NCI-H1436 (cell line): ENCODE measurements around the gene CTIF.
A peak's percentile ranks its signal among the peaks of the same experiment; 100 is the strongest.

Experiments used
- DNase-seq: peaks from one replicate; lab custom pipeline; 2025; lab: John Stamatoyannopoulos, UW

The CTIF gene

DNA sequence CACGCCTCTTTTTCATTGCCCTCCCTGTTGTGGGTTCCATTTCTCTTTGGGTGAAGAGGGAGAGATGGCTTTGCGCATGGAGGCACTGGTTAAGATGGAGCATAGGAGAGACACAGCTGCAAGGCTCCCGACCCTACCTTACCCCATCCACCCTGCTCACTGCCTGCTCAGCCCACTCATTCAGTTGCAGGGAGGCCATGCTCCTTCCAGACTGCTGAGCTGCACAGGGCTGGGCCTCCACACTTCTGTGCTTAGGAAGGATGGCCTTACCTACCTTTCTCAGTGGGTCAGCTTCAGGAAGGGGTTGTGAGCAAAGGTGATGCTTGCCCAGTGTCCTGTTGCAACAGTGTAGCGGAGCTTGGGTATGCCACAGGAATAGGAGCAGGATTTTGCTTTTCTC, 127.8 kb downstream of the CTIF start:
- no peak for DNase-seq

- DNase-seq = peak; percentile 86
Measured at GRCh38 chr18:48667276-48668254, 128.7 kb downstream of the CTIF start.

DNA sequence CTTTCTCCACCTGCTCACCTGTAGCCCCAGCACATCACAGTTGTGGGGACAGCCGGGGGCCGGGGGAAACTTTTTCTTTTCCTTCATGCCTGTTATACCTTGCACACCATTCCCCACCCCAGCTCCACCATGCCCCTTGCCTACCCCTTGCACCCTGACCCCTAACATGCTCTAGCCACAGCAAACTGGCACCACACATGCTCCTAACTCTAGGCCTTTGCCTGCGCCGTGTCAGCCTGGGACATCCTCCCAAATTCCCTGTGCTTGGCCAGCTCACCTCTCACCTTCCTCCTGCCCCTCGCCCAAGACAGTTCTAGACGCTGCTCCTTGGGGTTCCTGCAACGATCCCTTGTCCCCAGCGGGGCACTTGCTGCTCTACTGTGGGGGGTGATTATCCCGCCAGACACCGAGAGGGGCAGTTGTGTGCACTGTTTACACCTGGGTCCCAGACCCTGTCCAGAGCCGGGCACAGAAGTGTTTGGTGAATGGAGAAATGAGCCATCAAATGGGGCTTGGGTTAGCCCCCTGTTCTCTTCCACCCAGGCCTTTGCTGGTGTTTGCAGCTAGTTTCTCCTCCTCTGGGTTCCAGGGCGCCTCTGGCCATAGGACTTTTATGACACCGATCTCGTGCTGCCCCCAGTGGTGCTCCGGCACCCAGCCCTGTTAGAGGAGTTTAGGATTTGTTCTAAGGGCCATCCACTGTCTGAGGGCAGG, 129.8 kb downstream of the CTIF start:
- no peak for DNase-seq

- DNase-seq = no peak
Measured at GRCh38 chr18:48669180-48669675, 130.4 kb downstream of the CTIF start.

DNA sequence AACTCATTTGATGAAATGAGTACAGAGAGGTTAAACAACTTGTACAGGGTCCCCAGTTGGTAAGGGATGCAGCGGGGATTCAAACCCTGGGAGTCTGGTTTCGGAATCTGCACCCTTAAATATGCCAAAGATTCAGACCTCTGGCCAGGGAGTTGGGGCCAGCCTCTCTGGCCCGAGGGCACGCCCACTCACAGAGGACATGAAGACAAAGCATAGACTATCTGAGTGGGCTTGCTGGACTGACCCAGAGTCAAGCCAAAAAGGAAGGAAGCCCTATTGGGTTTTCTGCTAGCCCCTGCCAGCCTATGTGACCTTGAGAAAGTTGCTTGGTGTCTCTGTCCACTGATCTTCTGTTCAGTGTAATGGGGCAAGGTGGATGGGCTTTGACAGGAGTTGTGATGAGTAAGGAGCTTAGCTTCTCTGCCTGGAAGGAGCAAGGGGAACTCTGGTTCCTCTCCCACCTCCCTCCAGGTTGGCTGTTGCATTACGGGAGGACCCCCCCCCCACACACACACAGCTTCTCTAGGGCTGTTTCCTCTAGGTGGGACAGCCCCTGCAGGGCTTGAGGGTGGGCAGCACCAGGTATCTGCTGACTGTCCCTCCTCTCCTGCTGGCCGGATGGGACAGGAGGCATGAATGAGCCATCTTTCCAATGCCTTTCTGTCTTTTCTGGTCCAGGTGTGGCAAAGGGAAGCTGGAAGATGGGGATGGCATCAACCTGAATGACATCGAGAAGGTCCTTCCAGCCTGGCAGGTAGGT, 131.3 kb downstream of the CTIF start:
- no peak for DNase-seq

DNA sequence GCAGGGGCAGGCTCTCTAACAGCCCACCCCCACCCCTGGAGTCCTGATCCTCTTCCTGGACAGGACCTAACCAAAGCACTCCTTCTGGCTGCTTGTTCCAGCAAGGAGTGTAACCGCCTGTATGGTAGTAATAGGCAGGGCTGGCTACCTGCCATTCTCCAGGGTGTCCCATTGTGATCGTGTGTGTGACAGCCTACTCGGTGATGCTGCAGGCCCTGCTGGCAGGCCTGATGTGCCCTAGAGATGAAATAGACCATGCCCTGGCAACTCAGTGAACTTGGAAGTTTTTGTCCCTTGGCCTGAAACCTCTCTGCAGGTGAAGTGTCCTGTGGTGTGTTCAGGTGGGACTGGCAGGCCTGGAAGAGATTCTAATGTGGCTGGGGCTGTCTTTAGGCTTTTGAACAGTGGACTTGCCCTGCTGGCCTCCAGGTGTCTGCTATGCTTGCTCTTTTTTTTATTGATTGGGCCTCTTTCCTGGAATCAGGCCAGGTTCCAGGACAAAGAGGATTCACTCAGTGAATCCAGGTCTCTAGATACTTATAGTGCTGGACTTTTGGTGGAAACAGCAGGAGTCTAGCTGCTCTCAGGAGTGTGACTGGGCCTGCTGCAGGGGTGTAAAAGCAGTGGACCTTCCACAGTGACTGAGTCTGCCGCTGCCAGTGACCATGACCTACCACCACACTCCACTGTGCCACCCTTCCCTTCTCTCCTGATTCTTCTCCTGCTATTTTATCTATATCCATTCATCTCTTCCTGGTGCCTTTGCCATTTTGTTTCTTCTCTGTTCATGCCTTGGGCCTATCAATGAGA, 132.1 kb downstream of the CTIF start:
- DNase-seq = no peak

DNA sequence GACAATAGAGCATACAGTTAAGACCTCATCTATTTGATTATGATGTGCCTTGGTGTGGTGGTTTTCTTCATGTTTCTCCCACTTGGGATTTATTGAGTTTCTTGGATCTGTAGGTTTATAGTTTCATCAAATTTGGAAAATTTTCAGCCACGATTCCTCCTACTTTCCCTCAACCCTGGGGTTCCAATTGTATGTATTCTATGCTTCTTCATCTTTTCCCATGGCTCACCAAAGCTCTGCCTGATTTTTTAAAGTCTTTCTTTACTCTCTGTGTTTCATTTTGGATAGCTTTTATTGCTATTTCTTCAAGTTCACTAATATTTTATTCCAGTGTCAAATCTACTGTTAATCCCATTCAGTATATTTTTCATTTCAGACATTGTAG, 132.7 kb downstream of the CTIF start:
- no peak for DNase-seq

GRCh38 chr18:48672671-48673340, 134.0 kb downstream of the CTIF start:
- DNase-seq = no peak

GRCh38 chr18:48673456-48673852, 134.6 kb downstream of the CTIF start:
- no peak for DNase-seq

- DNase-seq = no peak
Measured at GRCh38 chr18:48673853-48674721, 135.3 kb downstream of the CTIF start.

DNA sequence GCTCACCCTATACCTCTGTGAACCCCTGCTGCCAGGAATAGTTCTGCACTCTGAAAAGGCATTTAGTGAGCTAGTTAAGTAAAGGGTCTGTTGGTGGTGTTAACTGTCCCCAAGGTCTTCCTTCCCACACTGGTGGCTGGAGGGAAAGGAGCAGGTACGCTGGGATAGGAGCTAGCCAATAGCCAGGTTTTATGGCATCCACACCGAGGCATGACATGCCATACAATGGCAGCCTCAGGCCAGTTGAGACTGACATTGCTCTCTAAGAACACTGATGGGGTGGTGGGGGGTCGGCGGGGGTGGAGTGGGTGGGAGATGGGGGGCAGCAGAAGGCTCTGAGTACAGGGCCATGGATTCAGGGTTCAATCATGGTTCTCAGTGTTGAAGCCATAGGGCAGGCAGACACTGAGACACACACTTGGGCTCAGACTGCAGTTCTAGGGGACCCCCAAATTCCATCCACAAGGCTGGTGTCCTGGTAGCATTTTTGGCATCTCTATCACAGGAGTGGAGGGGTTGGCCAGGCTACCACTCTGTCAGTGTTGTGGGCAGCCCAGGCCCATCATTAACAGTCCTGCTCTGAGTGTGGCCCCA, 136.0 kb downstream of the CTIF start:
- no peak for DNase-seq

DNA sequence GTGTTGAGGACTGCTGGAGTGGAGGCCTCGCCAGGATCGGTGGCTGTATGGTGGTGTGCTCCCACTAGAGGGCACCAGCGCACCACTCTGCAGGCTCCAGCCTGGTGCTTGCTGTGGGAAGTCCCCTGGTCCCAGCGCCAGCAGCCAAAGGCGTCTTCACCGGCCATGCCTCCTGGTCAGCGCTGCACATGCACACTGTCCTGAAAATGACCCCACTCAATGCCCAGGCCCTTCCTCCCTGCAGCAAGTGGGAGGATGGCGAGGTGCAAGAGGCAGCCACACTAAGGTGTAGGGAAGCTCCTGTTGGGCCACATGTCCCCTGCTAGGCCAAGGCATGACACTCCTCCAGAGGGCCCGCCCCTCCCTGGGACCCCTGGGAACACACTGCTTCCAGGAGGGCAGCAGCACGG, 136.5 kb downstream of the CTIF start:
- peak; percentile 61 for DNase-seq

- no peak for DNase-seq
Measured at GRCh38 chr18:48675912-48676311, 137.1 kb downstream of the CTIF start.

DNA sequence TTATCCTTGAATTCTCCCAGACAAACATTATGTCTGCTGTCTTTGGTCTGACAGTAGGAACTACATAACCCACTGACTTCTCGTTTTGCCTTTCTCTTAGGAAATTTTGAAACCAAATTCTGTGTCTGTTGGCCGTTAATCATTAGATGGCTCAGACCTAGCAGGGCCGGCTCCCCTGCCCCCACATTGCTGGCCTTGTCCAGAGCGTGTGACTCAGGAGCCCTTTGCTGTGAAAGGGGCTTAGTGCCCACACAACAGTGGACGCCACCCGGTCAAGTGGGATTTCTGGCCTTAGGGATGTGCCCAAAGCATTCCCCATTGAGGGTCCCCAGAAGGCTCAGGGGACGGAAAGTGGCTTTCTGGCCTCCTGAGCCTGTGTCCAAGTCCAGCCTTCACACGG, 137.5 kb downstream of the CTIF start:
- no peak for DNase-seq

- peak; percentile 67 for DNase-seq
Measured at GRCh38 chr18:48676756-48677368, 138.0 kb downstream of the CTIF start.

- DNase-seq = no peak
Measured at GRCh38 chr18:48678237-48679115, 139.6 kb downstream of the CTIF start.

DNA sequence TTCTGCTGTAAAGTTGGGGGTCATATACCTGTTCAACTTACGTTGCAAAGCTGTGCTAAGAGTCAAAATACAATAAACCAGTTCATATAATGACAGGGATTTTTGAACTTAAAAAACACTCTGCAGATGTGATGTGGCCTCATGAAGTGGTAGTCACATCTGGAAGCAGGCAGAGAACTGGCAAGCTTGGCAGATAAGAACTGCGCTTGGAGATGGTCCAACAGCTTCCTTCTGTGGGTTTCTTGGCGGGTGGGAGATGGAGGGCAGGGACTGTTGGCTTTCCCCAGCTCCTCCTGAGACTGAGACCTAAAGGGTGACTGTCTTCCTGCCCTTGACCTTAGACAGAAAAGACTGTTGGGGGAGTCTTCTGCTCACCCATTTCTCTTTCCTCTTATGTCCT, 140.4 kb downstream of the CTIF start:
- DNase-seq = no peak
